ENCODE data around the gene RBM12. TPM values are rescaled to one million over a fixed set of nuclear protein-coding genes. Genes with fewer than 3 reads are reported as not detected.

Gene RBM12
- polyA plus RNA-seq, 1 donor from 2014 or later, result 53.9 TPM

GRCh38 chr20:35665949-35666288 is 1.2 kb upstream of the RBM12 start:
- Histone ChIP-seq H3K4me2 (ENCODE audit: low read length) (no peak overlapping the region), H3K27ac (ENCODE audit: low read length) (no peak overlapping the region), H3K9ac (ENCODE audit: low read length) (no peak overlapping the region), H3K4me3 (ENCODE audit: low read length) (no peak overlapping the region), H2AFZ (ENCODE audit: low read depth, low read length) (no peak overlapping the region), H3K36me3 (ENCODE audit: insufficient read depth, low read length) (peaks cover 11% of the 10 kb centered on the region), H3K27me3 (ENCODE audit: insufficient read depth, low read depth, low read length) (no peaks in the 10 kb centered on the region), H4K20me1 (ENCODE audit: insufficient read depth) (peaks cover 7% of the 10 kb centered on the region), H3F3A (ENCODE audit: insufficient read depth, low read length, poor library complexity, severe bottlenecking) (no peaks in the 10 kb centered on the region), H3K9me2 (ENCODE audit: insufficient read depth, low read length) (no peaks in the 10 kb centered on the region), H3K79me2 (replicated peaks; ENCODE audit: insufficient read depth, low read length) (peaks cover 37% of the 10 kb centered on the region), H3K9me3 (ENCODE audit: low read length) (no peaks in the 10 kb centered on the region)
- no peak for TF ChIP-seq SMC3 (conservative IDR thresholded peaks at IDR 0.05; ENCODE audit: poor library complexity)
- TF ChIP-seq TAF1 (IDR thresholded peaks at IDR 0.05; ENCODE audit: low read depth), result no peak
- TF ChIP-seq CTCF (IDR thresholded peaks at IDR 0.05; ENCODE audit: poor library complexity, severe bottlenecking), result no peak
- TF ChIP-seq EP300 (conservative IDR thresholded peaks at IDR 0.05; ENCODE audit: poor library complexity, severe bottlenecking), result no peak
- no peak for TF ChIP-seq RAD21 (conservative IDR thresholded peaks at IDR 0.05)
- TF ChIP-seq MXI1 (conservative IDR thresholded peaks at IDR 0.05; ENCODE audit: poor library complexity, severe bottlenecking), result no peak
- no peak for TF ChIP-seq EZH2 (IDR thresholded peaks at IDR 0.05; ENCODE audit: borderline replicate concordance, insufficient read depth, low read length, poor library complexity, severe bottlenecking)
- no peak for TF ChIP-seq REST (IDR thresholded peaks at IDR 0.05; ENCODE audit: borderline replicate concordance)
- no peak for TF ChIP-seq POLR2AphosphoS5 (IDR thresholded peaks at IDR 0.05)

GRCh38 chr20:35663516-35664465 is 909 bp downstream of the RBM12 start:
- H3K79me2 ChIP-seq (replicated peaks; ENCODE audit: insufficient read depth, low read length), result peaks cover 58% of the 10 kb centered on the region
- H3K9me2 ChIP-seq (ENCODE audit: insufficient read depth, low read length), result no peaks in the 10 kb centered on the region
- H3F3A ChIP-seq (ENCODE audit: insufficient read depth, low read length, poor library complexity, severe bottlenecking), result no peaks in the 10 kb centered on the region
- no peaks in the 10 kb centered on the region for H3K9me3 ChIP-seq (ENCODE audit: low read length)
- peak overlapping the region; percentile 87 for H3K4me3 ChIP-seq (ENCODE audit: low read length)
- peak overlapping the region; percentile 95 for H3K27ac ChIP-seq (ENCODE audit: low read length)
- H4K20me1 ChIP-seq (ENCODE audit: insufficient read depth), result peaks cover 7% of the 10 kb centered on the region
- H3K27me3 ChIP-seq (ENCODE audit: insufficient read depth, low read depth, low read length), result no peaks in the 10 kb centered on the region
- TF ChIP-seq CTCF (IDR thresholded peaks at IDR 0.05; ENCODE audit: poor library complexity, severe bottlenecking), result no peak
- peak; percentile 9 for TF ChIP-seq RAD21 (conservative IDR thresholded peaks at IDR 0.05)
- peak; percentile 87 for TF ChIP-seq MXI1 (conservative IDR thresholded peaks at IDR 0.05; ENCODE audit: poor library complexity, severe bottlenecking)
- peak overlapping the region; percentile 99 for H3K9ac ChIP-seq (ENCODE audit: low read length)
- H3K4me2 ChIP-seq (ENCODE audit: low read length), result peak overlapping the region; percentile 94
- H3K36me3 ChIP-seq (ENCODE audit: insufficient read depth, low read length), result no peaks in the 10 kb centered on the region
- peak overlapping the region; percentile 92 for H2AFZ ChIP-seq (ENCODE audit: low read depth, low read length)

Data from neural cell (in vitro differentiated cells).